Astrocyte of the spinal cord (primary cell): ENCODE measurements around the gene ABLIM2.
A peak's percentile ranks its signal among the peaks of the same experiment; 100 is the strongest.

Experiments used
- DNase-seq: peaks from one replicate; pipeline ENCODE4 v3.0.0; 2011; ENCODE audit warnings: low read depth, low spot score
- H3K4me3 ChIP-seq: 2 replicates; pipeline ENCODE4 v1.5.1; 2011; ENCODE audit warnings: low read depth, mild to moderate bottlenecking, low read length, moderate library complexity
- CTCF ChIP-seq: IDR thresholded peaks from 2 replicates; pipeline ENCODE4 v1.5.1; 2012; ENCODE audit warnings: low read depth, mild to moderate bottlenecking, low read length, inconsistent platforms
- in situ Hi-C: cut with HindIII; loops from 2 replicates; pipeline ENCODE4 v1.10.0; 2017; ENCODE audit warnings: low sequenced_read_pairs

ABLIM2 gene

GRCh38 chr4:8041868-8042267 is 116.7 kb downstream of the ABLIM2 start:
- no peak overlapping the region for H3K4me3 ChIP-seq
- no peak for DNase-seq
- TF ChIP-seq CTCF: no peak
- in situ Hi-C loops: no loop called here

- no peak for TF ChIP-seq CTCF
- in situ Hi-C loops: no loop called here
- no peak overlapping the region for H3K4me3 ChIP-seq
Observed at GRCh38 chr4:8041172-8041571, 117.4 kb downstream of the ABLIM2 start.

GRCh38 chr4:8040607-8041006 is 118.0 kb downstream of the ABLIM2 start:
- no peak overlapping the region for H3K4me3 ChIP-seq
- TF ChIP-seq CTCF: no peak
- in situ Hi-C loops: no loop called here
- DNase-seq: peak; percentile 5

More at GRCh38 chr4:8041172-8041571, 117.4 kb downstream of the ABLIM2 start:
- DNase-seq: no peak

GRCh38 chr4:8039853-8040252 is 118.8 kb downstream of the ABLIM2 start:
- no peak overlapping the region for H3K4me3 ChIP-seq
- no peak for DNase-seq
- in situ Hi-C loops: no loop called here
- no peak for TF ChIP-seq CTCF

- TF ChIP-seq CTCF: no peak
- no peak for DNase-seq
- no peak overlapping the region for H3K4me3 ChIP-seq
- in situ Hi-C loops: no loop called here
Observed at GRCh38 chr4:8039290-8039689, 119.3 kb downstream of the ABLIM2 start.

GRCh38 chr4:8038719-8039251 is 119.8 kb downstream of the ABLIM2 start:
- no peak overlapping the region for H3K4me3 ChIP-seq
- DNase-seq: no peak
- TF ChIP-seq CTCF: no peak
- in situ Hi-C loops: no loop called here

GRCh38 chr4:8038083-8038482 is 120.5 kb downstream of the ABLIM2 start:
- TF ChIP-seq CTCF: no peak
- DNase-seq: no peak
- H3K4me3 ChIP-seq: no peak overlapping the region
- in situ Hi-C loops: no loop called here
